Lower leg skin (tissue), 3 donors: Measurements from ENCODE around the gene A1CF.

ENCODE experiments used
- CTCF ChIP-seq, 3 donors: fragments of 450-650 bp; IDR thresholded peaks; one replicate each; pipeline ENCODE4 v1.5.1; 2016; ENCODE audit warnings: antibody characterized with exemption in 3 of 3, mild to moderate bottlenecking in 3 of 3, moderate library complexity in 2 of 3
- POLR2A ChIP-seq, 2 donors: fragments of 450-650 bp; IDR thresholded peaks; one replicate each; pipeline ENCODE4 v1.6.1; 2016 to 2017; ENCODE audit warnings: antibody characterized with exemption in 2 of 2, mild to moderate bottlenecking in 1 of 2, moderate library complexity in 1 of 2

DNA sequence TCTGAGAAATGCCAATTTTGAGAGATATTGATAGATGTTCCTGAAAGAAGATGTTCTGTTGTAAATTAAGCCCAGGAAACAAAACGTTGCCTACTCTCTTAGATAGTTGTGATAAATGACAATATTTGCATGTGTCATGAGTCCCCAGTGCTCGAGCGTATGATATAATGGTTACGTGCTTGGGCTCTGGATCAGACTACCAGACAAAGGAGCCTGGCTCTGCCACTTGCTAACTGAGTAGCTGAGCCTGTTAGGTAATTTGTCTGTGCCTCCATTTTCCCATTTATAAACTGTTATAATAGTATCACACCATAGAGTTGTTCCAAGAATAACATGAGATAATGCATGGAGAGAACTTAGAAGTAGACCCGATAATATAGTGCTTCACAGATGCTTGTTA, 1.8 kb downstream of the A1CF start:
- TF ChIP-seq CTCF (IDR thresholded peaks at IDR 0.05) (no peak), POLR2A (IDR thresholded peaks at IDR 0.05) (no peak)
